Fibroblast of the aortic adventitia (primary cell): ENCODE results near the gene CLASP1. TPM values are rescaled to one million over a fixed set of nuclear protein-coding genes. Genes with fewer than 3 reads are reported as not detected.
"Not testable (repeated sequence)": the region's sequence is repeated elsewhere in the genome, so short reads cannot be mapped to it uniquely, and the experiment has no call there.

Experiments used
- DNase-seq: peaks from one replicate; pipeline ENCODE4 v3.0.0-alpha.2; 2010; ENCODE audit warnings: low read depth
- H3K4me3 ChIP-seq: 2 replicates; pipeline ENCODE4 v1.5.1; 2011; ENCODE audit warnings: low read depth, mild to moderate bottlenecking, control low read depth, low read length, moderate library complexity
- total RNA-seq: library from RNA; depleted of rRNA; stranded (reverse); fragments of >200 nt; gene quantifications from 2 replicates; pipeline ENCODE4 v1.2.3, GENCODE V29; 2012; ENCODE audit warnings: low replicate concordance
- TF ChIP-seq, protein P1 (sequence below): IDR thresholded peaks from 2 replicates; pipeline ENCODE4 v1.5.1; 2011; ENCODE audit warnings: mild to moderate bottlenecking, low read length, control low read depth, inconsistent platforms; ENCODE audit not compliant: insufficient read depth

The CLASP1 gene
- total RNA-seq, 1 donor = 45.6 TPM

DNA sequence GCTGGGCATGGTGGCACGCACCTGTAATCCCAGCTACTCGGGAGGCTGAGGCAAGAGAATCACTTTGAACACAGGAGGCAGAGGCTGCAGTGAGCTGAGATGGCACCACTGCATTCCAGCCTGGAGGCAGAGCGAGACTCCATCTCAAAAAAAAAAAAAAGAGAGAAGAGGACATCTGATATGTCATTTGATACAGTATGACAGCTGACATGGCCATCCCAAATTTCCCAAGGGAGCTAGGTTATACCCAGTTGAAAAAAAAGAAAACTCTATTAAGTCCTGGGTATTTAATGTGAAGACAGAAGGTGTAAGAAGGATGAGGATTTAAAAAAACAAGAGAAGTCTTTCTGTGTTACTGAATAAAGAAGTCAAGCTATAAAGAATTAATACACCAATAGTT is 23.3 kb downstream of the CLASP1 start:
- TF ChIP-seq, protein P1, sequence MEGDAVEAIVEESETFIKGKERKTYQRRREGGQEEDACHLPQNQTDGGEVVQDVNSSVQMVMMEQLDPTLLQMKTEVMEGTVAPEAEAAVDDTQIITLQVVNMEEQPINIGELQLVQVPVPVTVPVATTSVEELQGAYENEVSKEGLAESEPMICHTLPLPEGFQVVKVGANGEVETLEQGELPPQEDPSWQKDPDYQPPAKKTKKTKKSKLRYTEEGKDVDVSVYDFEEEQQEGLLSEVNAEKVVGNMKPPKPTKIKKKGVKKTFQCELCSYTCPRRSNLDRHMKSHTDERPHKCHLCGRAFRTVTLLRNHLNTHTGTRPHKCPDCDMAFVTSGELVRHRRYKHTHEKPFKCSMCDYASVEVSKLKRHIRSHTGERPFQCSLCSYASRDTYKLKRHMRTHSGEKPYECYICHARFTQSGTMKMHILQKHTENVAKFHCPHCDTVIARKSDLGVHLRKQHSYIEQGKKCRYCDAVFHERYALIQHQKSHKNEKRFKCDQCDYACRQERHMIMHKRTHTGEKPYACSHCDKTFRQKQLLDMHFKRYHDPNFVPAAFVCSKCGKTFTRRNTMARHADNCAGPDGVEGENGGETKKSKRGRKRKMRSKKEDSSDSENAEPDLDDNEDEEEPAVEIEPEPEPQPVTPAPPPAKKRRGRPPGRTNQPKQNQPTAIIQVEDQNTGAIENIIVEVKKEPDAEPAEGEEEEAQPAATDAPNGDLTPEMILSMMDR = no peak
- DNase-seq = no peak
- H3K4me3 ChIP-seq = no peak overlapping the region

DNA sequence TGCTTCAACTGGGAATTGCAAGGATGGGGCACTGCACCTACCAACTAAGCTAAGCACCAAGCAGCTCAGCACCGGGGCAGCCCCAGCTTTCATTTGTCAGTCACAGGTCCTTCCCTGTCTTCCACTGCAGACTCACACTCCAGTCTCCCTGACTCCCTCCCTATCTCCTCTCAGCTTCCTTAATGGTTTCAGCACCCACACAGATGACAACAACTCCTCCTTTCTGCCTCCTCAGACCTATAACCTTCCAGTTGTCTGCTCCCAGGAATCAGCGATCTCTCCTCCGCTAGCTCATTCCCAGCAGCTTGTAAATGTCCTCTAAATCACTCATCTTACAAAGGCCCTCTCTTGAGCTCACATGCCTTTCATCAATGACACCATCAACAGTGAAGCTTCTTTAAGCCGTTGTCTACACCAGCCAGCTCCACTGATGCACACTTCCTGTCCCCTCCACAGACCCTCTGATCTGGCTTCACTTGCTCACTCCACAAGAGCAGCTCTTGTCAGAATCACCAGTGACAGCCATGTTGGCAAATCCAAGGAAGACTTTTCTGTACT is 32.1 kb downstream of the CLASP1 start:
- no peak overlapping the region for H3K4me3 ChIP-seq
- no peak for DNase-seq
- TF ChIP-seq, protein P1 = no peak

DNA sequence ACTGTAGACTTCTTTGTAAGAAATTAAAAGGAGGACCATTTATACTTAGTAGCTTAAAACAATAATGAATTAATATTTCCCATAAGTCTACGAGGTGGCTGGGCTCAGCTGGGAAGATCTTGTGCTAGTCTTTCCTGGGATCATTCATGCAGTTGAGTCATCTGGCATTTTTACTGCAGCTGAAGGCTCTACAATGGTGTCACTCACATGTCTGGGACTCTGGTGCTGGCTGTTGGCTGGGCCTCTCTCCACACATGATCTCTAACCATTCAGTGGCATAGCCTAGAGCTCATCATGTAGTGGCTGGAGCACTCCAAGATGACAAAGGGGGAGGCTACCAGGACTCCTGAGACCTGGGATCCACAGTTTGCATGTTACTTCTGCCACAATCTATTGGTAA is 35.5 kb downstream of the CLASP1 start:
- no peak overlapping the region for H3K4me3 ChIP-seq
- DNase-seq = no peak
- TF ChIP-seq, protein P1 = no peak

- H3K4me3 ChIP-seq = no peak overlapping the region
- TF ChIP-seq, protein P1 = no peak
- no peak for DNase-seq
Observed at GRCh38 chr2:121613152-121613551, 36.1 kb downstream of the CLASP1 start.

DNA sequence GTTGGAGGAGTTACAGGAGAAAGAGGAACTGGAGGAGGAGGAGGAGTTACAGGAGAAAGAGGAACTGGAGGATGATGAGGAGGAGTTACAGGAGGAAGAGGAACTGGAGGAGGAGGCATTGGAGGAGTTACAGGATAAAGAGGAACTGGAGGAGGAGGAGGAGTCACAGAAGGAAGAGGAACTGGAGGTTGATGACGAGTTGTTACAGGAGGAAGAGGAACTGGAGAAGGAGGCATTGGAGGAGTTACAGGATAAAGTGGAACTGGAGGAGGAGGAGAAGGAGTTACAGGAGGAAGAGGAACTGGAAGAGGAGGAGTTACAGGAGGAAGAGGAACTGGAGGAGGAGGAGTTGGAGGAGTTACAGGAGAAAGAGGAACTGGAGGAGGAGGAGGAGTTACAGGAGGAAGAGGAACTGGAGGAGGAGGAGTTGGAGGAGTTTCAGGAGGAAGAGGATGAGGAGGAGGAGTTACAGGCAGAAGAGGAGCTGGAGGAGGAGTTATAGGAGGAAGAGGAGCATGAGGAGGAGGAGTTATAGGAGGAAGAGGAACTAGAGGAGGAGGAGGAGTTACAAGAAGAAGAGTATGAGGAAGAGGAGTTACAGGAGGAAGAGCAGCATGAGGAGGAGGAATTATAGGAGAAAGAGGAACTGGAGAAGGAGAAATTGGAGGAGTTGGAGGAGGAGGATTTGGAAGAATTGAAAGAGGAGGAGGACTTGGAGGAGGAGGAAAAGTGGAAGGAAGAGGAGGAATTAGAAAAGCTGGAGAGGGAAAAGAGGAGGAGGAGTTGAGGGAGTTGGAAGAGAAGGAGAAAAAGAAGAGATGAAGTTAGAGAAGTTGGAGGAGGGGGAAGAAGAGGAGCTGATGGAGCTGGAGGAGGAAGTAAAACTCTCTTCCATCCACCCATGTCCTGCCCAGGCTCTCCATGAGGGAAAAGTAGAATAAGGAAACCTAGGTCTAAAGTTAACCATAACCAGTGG is 37.2 kb downstream of the CLASP1 start:
- no peak overlapping the region for H3K4me3 ChIP-seq
- TF ChIP-seq, protein P1 = no peak
- no peak for DNase-seq

DNA sequence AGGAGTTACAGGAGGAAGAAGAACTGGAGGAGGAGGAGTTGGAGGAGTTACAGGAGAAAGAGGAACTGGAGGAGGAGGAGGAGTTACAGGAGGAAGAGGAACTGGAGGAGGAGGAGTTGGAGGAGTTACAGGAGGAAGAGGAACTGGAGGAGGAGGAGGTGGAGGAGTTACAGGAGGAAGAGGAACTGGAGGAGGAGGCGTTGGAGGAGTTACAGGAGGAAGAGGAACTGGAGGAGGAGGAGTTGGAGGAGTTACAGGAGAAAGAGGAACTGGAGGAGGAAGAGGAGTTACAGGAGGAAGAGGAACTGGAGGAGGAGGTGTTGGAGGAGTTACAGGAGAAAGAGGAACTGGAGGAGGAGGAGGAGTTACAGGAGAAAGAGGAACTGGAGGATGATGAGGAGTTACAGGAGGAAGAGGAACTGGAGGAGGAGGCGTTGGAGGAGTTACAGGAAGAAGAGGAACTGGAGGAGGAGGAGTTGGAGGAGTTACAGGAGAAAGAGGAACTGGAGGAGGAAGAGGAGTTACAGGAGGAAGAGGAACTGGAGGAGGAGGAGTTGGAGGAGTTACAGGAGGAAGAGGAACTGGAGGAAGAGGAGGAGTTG is 38.1 kb downstream of the CLASP1 start:
- not testable (repeated sequence) for H3K4me3 ChIP-seq, DNase-seq

DNA sequence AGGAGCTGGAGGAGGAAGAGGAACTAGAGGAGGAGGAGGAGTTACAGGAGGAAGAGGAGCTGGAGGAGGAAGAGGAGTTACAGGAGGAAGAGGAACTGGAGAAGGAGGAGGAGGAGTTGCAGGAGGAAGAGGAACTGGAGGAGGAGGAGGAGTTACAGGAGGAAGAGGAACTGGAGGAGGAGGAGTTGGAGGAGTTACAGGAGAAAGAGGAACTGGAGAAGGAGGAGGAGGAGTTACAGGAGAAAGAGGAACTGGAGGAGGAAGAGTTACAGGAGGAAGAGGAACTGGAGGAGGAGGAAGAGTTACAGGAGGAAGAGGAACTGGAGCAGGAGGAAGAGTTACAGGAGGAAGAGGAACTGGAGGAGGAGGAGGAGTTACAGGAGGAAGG is 38.8 kb downstream of the CLASP1 start:
- H3K4me3 ChIP-seq, DNase-seq: not testable (repeated sequence)
